ENCODE measurements around the gene FBN1. TPM values are rescaled to one million over a fixed set of nuclear protein-coding genes. Genes with fewer than 3 reads are reported as not detected.

FBN1 gene
- total RNA-seq, 1 donor from 2014 or later: 808 TPM

- DNase-seq (ENCODE audit: low read depth): no peak
These were observed 176.2 kb downstream of the FBN1 start for GRCh38 chr15:48469271-48469670.

DNA sequence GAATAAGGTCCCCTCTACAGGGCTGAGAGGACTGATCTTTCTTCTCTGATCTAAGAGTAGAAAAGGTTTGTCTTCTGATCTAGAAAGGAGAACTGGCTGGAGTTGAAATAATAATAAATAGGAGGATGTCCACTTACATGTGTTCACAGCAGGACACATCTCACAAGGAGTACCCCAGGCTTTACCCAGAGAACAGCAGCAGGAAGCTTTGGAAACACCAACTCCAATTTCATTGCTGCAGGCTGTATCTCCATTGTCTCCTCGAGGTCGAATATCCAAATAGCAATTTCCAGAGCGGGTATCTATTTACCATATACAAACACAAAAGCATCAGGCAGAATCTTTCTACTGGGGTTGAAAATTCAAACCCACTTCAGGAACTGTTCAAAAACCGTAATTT is 177.7 kb downstream of the FBN1 start:
- no peak for DNase-seq (ENCODE audit: low read depth)

GRCh38 chr15:48466820-48467219 is 178.7 kb downstream of the FBN1 start:
- peak; percentile 50 for DNase-seq (ENCODE audit: low read depth)

DNA sequence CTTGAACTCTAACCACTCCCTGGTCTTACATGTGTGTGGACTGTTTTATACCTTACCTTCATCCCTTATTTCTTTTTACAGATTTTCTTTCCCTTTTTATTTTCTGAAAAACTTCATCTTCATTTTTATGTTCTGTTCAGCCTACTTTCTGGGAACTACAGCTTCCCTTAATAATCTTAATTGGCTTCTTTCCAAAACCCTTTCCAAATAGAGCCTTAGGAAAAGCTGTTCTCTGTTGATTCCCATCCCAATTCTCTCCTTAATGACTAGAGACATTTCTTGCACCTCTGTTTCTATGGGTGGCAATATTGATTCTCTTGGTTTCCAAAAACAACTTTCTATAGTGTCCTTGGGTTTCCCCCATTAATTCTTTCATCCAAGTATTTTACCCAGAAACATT is 179.4 kb downstream of the FBN1 start:
- no peak for DNase-seq (ENCODE audit: low read depth)

- DNase-seq (ENCODE audit: low read depth): no peak
These were observed 180.1 kb downstream of the FBN1 start for GRCh38 chr15:48465410-48465809.

GRCh38 chr15:48463366-48463880 is 182.1 kb downstream of the FBN1 start:
- no peak for DNase-seq (ENCODE audit: low read depth)

DNA sequence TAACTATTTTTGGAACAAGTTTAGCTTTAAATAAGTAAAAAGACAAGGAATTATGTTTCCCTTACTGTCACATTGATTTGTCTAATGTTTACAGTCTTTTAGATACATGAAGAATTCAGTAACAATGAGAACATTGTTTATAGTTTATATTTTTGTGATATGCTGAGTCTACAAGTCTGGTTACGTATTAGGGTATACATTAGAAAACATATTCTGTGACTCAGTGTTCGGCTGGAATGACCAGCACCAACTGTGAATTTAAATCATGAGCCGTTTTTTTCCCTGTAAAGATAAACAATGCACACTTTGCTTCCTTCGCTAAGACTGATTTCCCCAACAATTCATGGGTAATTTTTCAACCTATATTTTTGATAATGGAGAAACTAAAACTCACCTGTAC is 182.8 kb downstream of the FBN1 start:
- no peak for DNase-seq (ENCODE audit: low read depth)

GRCh38 chr15:48459571-48460442 is 185.7 kb downstream of the FBN1 start:
- peak; percentile 55 for DNase-seq (ENCODE audit: low read depth)

DNA sequence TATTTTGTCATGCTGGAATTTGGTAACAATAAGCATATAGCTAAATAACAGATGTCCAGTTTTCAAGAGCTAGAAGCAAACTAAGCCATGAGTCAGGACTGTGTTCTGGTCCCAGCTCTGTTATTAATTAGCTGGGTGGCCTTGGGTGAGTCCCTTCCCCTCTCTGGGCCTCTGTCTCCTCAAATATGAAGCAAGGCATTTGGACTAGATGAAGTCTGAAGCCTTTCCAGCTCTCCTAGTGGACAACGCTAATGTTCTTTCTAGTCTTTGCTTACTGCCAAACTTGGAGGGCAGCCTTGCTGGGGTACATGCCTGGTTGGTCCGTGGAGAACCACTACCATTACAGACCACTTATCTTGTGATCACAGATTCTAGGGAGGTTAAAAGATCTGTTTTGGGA is 186.6 kb downstream of the FBN1 start:
- DNase-seq (ENCODE audit: low read depth): no peak

DNA sequence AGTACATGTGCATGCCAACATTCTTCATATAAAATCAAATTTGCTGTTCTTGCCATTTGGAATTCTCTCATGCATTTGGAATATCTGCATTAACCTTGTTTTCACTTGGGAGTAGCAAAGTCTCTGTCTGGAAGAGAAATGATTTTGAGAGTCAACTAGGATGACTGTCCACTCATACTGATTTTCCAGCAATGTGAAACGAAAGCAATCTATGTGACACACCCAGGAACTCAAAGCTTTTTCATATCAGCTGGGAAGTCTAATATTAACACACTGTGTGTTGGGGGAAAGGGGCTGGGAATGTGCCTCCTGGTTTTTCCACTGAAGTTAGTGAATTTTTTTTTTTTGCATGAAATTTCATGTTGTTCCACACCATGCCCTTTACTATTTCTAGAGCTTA is 189.4 kb downstream of the FBN1 start:
- no peak for DNase-seq (ENCODE audit: low read depth)

DNA sequence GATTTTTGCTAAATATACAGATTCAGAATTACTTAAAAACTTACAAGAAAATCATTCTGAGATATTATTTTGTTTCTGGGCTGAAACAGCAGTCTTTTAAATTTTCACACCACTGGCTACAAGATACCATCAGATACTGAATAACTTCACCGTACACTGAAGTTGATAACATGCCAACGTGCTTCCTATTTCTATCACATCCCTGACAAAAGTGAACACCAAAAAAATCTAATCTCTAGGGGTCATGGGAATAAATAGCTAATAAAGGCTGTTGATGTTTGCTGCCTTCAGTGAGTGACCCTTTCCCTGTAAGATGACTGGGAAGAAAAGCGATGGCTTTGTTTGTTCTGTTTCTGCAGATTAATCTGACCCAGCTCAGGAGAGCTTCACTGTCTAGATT is 193.8 kb downstream of the FBN1 start:
- DNase-seq (ENCODE audit: low read depth): no peak

- no peak for DNase-seq (ENCODE audit: low read depth)
These were observed 194.3 kb downstream of the FBN1 start for GRCh38 chr15:48451241-48451640.

DNA sequence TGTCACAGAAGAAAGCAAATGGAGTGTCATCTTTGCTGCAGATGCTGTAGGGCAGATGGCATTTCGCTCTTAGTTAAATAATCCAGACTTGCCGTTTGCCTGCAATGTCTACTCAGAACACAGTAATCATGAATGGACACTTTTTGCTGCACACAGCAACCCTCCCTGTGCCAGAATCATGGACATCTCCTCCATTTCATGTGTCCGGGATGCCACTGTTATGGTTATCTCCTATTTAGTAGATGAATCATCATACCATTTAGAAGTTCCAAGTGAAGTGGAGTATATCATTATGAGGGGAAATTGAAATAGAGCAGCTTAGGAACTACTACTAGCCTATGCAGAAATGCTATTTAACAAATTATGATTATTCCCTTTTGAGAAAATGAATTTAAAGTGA is 195.8 kb downstream of the FBN1 start:
- DNase-seq (ENCODE audit: low read depth): no peak

GRCh38 chr15:48447657-48448056 is 197.9 kb downstream of the FBN1 start:
- peak; percentile 45 for DNase-seq (ENCODE audit: low read depth)

GRCh38 chr15:48447058-48447457 is 198.5 kb downstream of the FBN1 start:
- DNase-seq (ENCODE audit: low read depth): no peak

DNA sequence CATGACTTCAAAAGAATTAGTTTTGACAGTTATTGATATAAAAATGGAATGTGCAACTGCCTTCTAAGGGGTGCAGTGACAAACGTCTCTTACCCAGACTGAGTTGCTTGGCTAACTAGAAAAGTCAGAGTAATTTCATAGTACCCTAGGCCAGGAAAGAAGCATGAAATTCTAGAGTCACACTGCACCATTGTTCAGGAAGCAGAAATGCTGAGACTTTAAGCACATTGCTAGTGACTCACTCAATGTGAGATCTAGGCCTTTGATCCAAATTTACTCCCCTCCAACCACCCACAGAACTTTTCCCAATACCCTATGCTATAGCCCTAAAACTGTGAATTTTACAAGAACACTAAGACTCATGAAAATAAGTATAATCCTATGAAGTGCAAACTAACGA is 203.5 kb downstream of the FBN1 start:
- DNase-seq (ENCODE audit: low read depth): no peak

DNA sequence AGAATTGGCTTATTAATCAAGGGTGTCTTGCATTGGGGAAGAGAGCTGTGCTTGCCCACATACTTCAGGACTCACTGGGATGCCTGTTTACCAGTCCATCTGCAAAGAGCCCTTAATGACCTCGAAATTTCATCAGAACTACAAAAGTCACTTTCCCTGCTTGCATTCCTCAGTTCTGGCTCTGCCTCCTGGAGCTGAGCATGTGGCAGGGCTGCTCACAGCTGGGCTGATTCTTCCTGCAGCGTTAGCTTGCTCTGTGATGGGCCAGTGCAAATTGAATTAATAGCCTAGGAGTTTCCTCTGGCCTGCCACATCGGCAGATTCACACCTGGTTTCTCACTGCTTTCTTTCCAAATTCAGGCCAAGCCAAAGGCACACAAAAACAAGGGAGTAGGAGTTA is 205.4 kb downstream of the FBN1 start:
- DNase-seq (ENCODE audit: low read depth): peak; percentile 85

- peak; percentile 92 for DNase-seq (ENCODE audit: low read depth)
These were observed 208.3 kb downstream of the FBN1 start for GRCh38 chr15:48437178-48437577.

DNA sequence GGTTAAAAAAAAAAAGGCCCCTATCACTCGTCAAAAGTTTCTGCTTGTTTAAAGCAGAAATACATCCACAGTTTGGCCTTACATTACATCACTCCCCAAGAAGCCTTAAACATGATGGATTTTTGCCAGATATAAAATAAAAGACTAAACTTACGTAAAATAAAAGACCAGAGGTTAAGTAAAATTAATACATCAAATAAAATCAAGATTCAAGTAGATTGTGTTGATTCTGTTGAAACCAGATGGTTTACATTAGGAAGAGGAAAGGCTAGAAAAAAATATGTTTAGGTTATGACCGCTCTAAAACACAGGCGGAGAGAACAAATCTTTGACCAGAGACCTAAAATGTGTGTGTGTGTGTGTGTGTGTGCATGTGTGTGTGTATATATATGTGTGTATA is 210.2 kb downstream of the FBN1 start:
- no peak for DNase-seq (ENCODE audit: low read depth)

- DNase-seq (ENCODE audit: low read depth): peak; percentile 23
These were observed 212.2 kb downstream of the FBN1 start for GRCh38 chr15:48433226-48433886.

GRCh38 chr15:48432688-48433087 is 212.8 kb downstream of the FBN1 start:
- no peak for DNase-seq (ENCODE audit: low read depth)

DNA sequence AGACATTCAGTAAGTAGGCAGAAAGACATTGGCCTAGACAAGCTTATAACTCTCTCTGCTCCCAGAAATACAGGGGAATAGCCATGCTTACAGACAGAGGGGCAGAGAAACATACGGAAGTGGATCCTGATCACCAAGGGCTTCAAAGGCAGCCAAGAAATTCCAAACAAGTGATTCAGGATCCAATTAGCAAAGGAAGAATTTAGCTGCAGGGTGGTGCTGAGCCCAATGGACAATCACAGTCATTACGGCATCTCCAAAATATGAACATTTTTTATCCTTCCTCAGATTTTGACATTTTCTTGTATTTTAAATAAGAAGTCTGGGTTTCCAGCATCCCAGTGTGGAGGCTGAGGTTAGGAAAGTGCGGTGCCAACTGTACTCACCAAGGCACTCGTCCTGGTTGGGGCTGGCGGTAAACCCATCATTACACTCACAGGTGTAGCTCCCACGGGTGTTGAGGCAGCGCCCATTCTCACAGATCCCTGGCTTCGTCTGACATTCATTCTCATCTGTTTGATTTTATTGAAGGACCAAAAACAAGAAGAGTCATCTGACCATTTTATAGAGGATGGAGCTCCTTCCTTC is 217.5 kb downstream of the FBN1 start:
- no peak for DNase-seq (ENCODE audit: low read depth)

DNA sequence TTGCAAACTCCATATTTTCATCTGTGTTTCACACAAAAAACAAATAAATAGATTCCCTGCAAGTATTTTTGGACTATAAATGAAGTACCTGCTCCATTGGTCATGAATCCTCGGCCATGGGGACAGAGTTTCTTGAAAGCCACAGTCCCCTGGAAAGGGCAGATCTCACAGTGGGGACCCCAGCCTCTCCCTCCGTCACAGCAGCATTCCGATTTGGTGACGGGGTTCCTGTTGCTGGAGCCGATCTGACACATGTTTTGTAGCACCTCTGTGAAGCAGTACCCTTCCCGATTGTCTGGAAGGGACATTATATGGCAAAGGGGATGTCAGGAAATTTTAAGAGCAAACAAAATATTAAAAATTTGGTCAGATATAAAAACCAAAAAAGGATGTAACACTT is 218.0 kb downstream of the FBN1 start:
- DNase-seq (ENCODE audit: low read depth): no peak
